Astrocyte of the spinal cord (primary cell): ENCODE data around the gene FBN3.

Source experiments
- DNase-seq: peaks from one replicate; pipeline ENCODE4 v3.0.0; 2011; ENCODE audit warnings: low read depth, low spot score
- H3K4me3 ChIP-seq: 2 replicates; pipeline ENCODE4 v1.5.1; 2011; ENCODE audit warnings: low read depth, mild to moderate bottlenecking, low read length, moderate library complexity
- in situ Hi-C: cut with HindIII; loops from 2 replicates; pipeline ENCODE4 v1.10.0; 2017; ENCODE audit warnings: low sequenced_read_pairs
- TF ChIP-seq, protein P1 (sequence below): IDR thresholded peaks from 2 replicates; pipeline ENCODE4 v1.5.1; 2012; ENCODE audit warnings: low read depth, mild to moderate bottlenecking, low read length, inconsistent platforms

The FBN3 gene

DNA sequence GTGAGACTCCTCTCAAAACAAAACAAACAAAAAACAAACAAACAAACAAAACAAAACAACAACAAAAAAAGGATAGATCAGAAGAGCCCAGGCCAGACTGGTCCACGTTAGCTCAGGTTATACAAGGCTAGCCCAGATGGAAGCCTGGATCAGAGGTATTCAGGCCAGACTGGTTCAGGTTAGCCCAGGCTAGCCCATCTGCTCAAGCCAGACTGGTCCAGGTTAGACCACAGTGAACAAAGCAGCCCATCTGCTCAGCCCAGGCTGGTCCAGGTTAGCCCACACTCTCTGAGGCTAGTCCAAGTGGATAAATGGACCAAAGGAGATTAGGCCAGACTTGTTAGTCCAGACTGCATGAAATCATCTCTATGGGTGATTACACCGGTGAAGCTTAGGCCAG, 55.7 kb downstream of the FBN3 start:
- DNase-seq = no peak
- in situ Hi-C loops = no loop called here

GRCh38 chr19:8090950-8091349, 58.4 kb downstream of the FBN3 start:
- no peak for DNase-seq
- TF ChIP-seq, protein P1, sequence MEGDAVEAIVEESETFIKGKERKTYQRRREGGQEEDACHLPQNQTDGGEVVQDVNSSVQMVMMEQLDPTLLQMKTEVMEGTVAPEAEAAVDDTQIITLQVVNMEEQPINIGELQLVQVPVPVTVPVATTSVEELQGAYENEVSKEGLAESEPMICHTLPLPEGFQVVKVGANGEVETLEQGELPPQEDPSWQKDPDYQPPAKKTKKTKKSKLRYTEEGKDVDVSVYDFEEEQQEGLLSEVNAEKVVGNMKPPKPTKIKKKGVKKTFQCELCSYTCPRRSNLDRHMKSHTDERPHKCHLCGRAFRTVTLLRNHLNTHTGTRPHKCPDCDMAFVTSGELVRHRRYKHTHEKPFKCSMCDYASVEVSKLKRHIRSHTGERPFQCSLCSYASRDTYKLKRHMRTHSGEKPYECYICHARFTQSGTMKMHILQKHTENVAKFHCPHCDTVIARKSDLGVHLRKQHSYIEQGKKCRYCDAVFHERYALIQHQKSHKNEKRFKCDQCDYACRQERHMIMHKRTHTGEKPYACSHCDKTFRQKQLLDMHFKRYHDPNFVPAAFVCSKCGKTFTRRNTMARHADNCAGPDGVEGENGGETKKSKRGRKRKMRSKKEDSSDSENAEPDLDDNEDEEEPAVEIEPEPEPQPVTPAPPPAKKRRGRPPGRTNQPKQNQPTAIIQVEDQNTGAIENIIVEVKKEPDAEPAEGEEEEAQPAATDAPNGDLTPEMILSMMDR = no peak
- in situ Hi-C loops = no loop called here
- H3K4me3 ChIP-seq = no peak overlapping the region

More for the DNA sequence above, 55.7 kb downstream of the FBN3 start:
- no peak overlapping the region for H3K4me3 ChIP-seq
- TF ChIP-seq, protein P1 = no peak

DNA sequence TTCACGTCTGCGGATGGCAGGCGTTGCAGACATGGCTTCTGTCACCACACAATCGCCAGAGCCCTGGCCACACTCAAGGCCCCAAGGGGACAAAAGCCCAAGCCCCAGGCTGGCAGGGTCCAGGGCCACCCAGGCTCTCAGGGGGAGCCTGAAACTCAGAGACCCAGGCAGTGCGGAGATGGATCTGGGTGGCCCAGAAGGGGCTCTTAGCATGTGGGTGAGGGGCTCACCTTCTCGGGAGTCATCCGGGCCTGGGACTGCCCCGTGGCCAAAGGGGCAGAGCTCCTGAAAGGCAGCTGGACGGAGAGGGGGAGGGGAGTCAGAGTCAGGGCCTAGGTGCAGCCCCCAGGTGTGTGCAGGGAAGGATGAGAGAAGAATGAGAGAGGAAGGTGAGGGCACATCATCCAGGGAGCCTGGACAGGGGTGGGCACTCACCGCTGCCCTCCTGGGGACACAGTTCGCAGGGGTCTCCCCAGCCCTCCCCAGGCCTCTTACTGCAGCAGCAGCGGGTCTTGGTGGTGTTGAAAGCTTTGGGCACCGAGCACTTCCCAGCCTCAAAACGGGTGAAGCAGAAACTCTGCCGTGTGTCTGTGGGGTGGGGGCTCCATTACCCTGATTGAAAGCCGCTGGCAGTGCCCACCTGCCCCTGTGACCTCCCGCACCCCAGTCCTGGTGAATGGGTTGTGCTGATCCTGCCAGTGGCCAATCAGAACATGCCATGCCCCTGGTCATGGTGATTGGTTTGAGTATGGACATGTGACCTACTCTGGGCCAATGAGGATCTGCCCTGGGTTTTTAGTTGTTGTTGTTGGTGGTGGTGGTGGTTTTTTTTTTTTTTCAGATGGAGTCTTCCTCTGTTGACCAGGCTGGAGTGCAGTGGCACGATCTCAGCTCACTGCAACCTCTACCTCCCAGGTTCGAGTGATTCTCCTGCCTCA, 59.5 kb downstream of the FBN3 start:
- DNase-seq = no peak
- no peak overlapping the region for H3K4me3 ChIP-seq
- in situ Hi-C loops = no loop called here
- TF ChIP-seq, protein P1 = no peak

- DNase-seq = no peak
- in situ Hi-C loops = no loop called here
- H3K4me3 ChIP-seq = no peak overlapping the region
- TF ChIP-seq, protein P1 = no peak
These were observed 60.4 kb downstream of the FBN3 start for GRCh38 chr19:8088752-8089663.

- in situ Hi-C loops = no loop called here
- DNase-seq = no peak
- no peak overlapping the region for H3K4me3 ChIP-seq
- TF ChIP-seq, protein P1 = no peak
These were observed 61.5 kb downstream of the FBN3 start for GRCh38 chr19:8087876-8088275.

- no peak for DNase-seq
- TF ChIP-seq, protein P1 = no peak
- no peak overlapping the region for H3K4me3 ChIP-seq
- in situ Hi-C loops = no loop called here
These were observed 62.5 kb downstream of the FBN3 start for GRCh38 chr19:8086849-8087248.
